ENCODE results near the gene PTPRU.

PTPRU gene

GRCh38 chr1:29259802-29260441, 23.6 kb downstream of the PTPRU start:
- TF ChIP-seq, protein P1, sequence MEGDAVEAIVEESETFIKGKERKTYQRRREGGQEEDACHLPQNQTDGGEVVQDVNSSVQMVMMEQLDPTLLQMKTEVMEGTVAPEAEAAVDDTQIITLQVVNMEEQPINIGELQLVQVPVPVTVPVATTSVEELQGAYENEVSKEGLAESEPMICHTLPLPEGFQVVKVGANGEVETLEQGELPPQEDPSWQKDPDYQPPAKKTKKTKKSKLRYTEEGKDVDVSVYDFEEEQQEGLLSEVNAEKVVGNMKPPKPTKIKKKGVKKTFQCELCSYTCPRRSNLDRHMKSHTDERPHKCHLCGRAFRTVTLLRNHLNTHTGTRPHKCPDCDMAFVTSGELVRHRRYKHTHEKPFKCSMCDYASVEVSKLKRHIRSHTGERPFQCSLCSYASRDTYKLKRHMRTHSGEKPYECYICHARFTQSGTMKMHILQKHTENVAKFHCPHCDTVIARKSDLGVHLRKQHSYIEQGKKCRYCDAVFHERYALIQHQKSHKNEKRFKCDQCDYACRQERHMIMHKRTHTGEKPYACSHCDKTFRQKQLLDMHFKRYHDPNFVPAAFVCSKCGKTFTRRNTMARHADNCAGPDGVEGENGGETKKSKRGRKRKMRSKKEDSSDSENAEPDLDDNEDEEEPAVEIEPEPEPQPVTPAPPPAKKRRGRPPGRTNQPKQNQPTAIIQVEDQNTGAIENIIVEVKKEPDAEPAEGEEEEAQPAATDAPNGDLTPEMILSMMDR (IDR thresholded peaks at IDR 0.05; ENCODE audit: low read depth, low read length, missing control alignments): no peak
- peak overlapping the region; percentile 37 for H3K4me3 ChIP-seq (ENCODE audit: low read depth, low read length)
- no peak for DNase-seq (ENCODE audit: low read depth)

GRCh38 chr1:29260531-29260930, 24.2 kb downstream of the PTPRU start:
- H3K4me3 ChIP-seq (ENCODE audit: low read depth, low read length): no peak overlapping the region
- TF ChIP-seq, protein P1 (IDR thresholded peaks at IDR 0.05; ENCODE audit: low read depth, low read length, missing control alignments): no peak
- DNase-seq (ENCODE audit: low read depth): no peak

- DNase-seq (ENCODE audit: low read depth): no peak
- H3K4me3 ChIP-seq (ENCODE audit: low read depth, low read length): no peak overlapping the region
Observed at GRCh38 chr1:29264773-29265389, 28.6 kb downstream of the PTPRU start.

GRCh38 chr1:29266912-29267311, 30.6 kb downstream of the PTPRU start:
- TF ChIP-seq, protein P1 (IDR thresholded peaks at IDR 0.05; ENCODE audit: low read depth, low read length, missing control alignments): no peak
- no peak for DNase-seq (ENCODE audit: low read depth)
- no peak overlapping the region for H3K4me3 ChIP-seq (ENCODE audit: low read depth, low read length)

More at GRCh38 chr1:29264773-29265389, 28.6 kb downstream of the PTPRU start:
- TF ChIP-seq, protein P1 (IDR thresholded peaks at IDR 0.05; ENCODE audit: low read depth, low read length, missing control alignments): no peak

DNA sequence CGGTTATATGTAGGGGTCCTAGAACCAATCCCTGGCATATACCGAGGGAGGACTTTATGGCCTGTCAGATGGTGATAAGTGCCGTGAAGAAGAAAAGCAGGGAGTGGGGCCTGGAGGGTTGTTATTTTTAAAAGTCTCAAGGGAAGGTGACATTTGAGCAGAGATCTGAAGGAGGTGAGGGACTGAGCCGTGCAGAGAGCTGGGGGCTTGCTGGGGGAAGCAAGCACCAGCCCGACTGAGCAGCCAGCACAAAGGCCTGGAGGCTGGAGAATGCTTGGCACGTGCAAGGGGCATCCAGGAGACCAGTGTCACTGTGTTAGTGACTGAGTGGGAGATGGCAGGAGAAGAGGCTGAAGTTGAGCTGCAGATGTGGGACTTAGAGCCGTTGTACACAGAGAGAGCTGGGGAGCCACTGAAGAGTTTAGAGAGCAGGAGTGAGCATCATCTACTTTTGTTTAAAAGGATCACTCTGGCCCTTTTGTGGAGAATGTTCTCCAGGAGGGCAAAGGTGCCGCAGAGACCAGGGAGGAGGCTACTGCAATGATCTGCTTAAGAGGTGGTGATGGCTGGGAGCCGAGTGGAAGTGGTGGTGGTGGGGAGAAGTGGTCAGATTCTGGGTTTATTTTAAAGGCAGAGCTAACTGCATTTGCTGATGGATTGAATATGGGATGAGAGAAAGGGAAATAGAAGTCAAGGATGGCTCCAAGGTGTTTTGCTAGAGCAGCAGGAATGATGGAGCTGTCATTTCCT, 31.2 kb downstream of the PTPRU start:
- H3K4me3 ChIP-seq (ENCODE audit: low read depth, low read length): no peak overlapping the region
- TF ChIP-seq, protein P1 (IDR thresholded peaks at IDR 0.05; ENCODE audit: low read depth, low read length, missing control alignments): no peak
- DNase-seq (ENCODE audit: low read depth): no peak

DNA sequence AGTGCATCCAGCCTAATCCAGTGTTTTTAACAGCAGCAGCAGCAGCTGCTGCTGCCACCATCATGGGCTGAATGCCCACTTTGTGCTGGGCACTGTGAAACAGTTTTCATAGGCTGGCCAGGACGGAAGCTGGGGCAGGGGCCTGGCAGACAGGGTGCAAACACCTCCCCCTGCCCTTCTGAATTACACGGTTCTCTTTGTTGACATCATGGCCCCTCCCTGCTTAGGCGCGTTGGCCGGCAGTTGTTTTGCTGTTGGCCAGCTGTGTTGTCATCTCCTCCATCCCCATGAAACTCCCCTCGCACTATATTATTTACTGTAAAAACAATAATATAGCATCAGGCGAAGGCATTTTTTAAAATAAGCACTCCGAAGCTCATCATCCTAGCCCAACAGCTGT, 33.1 kb downstream of the PTPRU start:
- DNase-seq (ENCODE audit: low read depth): no peak
- TF ChIP-seq, protein P1 (IDR thresholded peaks at IDR 0.05; ENCODE audit: low read depth, low read length, missing control alignments): no peak
- no peak overlapping the region for H3K4me3 ChIP-seq (ENCODE audit: low read depth, low read length)
